Hematopoietic multipotent progenitor cell treated with erythropoietin and hydrocortisone succinate and interleukin-3 and kit ligand, for 8 days (in vitro differentiated cells): ENCODE measurements around the gene SPIRE1.

Experiments
- DNase-seq: peaks from one replicate; pipeline ENCODE4 v3.0.0-alpha.2; 2015

The SPIRE1 gene

DNA sequence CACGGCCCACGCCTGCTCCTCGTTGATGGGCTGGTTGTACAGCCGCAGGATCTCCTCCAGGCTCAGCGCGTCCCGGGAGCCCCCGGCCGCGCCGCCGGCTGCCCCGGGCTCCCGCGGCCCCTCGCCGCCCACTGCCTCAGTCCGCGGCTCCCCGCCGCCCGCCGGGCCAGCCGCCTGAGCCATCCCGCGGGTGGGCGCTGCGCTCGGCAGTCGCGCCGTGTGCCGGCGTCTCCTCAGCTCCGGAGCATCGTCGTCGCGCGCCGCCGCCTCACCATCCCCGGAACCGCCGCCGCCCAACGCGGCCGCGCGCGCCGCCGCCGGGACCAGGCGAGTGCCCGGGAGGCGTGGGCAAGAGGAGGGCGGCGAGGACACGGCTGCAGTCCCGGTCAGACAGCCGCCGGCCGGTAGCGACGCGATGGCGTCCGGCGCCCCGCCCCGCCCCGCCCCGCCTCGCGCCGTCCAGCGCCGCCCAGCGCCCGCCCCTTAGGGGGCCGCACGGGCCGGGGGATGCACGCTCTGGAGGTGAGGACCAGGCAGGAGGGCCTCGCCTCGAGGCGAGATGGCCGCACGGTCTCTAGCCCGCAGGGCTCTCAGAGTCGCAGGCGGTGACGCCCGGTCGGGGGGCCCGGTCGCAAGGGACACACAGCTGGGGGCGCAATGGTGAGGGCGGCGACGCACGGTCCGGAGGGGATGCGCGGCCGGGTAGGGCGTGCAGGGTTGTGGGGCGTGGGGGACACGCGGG, at the start of gene SPIRE1:
TSS of gene SPIRE1 (minus strand) at position 424 of the 742 bp plus-strand sequence. CDS start at position 183, 241 bp downstream.
- DNase-seq: peak; percentile 18

DNA sequence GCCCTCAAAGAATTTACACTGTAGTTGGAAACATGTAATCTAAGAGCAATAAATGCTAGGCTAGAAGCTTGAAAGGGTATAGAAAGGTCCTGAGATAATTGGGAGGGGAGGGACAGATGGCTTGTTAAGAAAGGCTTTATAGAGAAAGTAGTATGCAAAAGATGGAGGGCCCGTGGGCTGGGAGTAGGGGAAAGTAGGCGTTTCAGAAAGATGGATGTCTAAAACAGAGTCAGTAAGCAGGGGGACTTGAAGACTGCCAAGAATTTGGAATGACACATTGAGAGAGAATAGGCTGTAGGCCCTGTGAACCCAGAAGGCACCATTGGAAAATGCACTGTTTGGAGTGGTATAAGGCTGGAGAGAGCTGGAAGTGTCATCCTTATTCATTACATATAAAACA, 45.8 kb upstream of the SPIRE1 start:
- DNase-seq: peak; percentile 43

DNA sequence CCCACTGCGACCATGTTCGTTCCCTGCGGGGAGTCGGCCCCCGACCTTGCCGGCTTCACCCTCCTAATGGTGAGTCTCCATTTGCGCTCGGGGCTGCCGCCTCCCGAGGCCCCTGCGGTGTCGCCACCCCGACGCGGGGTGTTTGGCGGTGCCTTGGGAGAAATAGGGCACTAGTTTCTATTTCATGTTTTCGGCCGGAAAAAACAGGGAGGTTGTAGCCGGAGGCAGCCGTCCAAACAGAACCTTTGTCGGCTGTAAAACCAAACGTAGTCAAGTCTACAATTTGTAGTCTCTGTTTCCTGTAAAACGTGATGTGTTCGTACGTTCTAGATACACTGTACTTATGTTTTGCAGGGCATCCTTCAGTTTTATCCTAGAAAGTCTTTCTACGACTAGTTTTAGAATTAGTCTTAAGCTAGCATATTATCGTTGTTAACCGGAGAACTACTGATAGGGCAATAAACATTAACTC, 45.2 kb upstream of the SPIRE1 start:
- no peak for DNase-seq

DNA sequence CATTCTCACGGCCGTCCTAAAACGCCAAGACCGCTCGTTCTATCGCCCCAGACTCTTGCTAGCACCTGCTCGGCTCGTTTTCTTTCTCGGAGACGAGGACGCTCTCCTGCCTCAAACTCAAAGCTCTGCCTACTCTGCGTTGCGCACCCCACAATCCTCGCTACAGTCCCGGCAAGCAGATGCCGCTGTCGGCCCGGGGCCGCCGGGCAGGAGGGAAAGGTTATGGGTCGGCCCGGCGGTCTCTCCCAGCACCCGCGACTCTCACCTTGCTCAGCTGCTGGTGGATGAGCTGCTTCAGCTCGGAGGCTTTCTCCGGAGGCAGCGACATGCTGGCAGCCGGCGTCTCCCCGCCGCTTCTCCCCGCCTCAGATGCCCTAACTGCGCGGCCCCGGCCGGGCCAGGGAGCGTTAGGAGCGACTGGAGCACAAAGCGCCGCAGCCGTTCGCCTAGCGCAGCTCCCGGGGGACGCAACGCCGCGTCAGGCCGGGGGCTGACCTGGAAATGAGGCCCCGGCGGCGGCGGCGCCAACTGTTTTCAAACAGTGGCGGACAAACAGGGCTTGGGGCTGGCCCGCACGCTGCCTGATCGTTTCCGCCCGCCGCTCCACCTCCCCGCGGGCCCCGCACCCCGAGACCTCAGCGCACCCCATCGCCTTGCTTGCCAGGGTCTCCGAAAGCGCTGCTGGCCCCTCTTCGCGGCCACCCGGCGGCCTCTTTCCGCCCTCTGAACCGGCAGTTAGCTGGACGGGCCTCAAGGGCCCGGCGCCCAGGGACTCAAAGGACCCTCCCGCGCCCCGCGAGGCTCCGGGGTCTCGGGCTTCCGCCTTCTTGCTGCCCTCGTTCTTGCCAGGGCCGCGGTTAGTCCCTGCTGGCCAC, 44.6 kb upstream of the SPIRE1 start, which contains the start of the genes CEP76 and PSMG2:
TSS of gene CEP76 (minus strand) at position 503 of the 875 bp plus-strand sequence. CDS start at position 328, 175 bp downstream.
TSS of gene PSMG2 (plus strand) at position 822 of the 875 bp plus-strand sequence. CDS start 66 bp downstream, outside the sequence.
- DNase-seq: peak; percentile 89

DNA sequence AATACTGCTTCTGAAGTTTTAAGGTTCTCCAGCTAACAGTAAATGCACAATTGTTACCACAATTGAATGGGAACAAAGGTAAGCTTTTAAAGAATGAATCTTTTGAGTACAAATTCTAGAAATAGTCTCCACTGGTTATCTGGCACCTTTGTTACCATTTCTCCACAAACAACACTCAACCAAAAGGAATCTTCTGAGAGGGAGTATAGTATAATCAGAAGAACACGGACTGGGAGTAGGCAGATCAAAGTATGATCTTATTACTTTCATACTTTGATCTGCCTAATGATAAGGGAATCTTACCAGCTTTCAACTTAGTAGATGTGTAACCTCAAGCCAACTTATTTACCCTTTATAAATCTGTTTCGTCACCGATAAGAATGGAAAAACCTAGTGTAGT, 43.3 kb upstream of the SPIRE1 start:
- DNase-seq: no peak

DNA sequence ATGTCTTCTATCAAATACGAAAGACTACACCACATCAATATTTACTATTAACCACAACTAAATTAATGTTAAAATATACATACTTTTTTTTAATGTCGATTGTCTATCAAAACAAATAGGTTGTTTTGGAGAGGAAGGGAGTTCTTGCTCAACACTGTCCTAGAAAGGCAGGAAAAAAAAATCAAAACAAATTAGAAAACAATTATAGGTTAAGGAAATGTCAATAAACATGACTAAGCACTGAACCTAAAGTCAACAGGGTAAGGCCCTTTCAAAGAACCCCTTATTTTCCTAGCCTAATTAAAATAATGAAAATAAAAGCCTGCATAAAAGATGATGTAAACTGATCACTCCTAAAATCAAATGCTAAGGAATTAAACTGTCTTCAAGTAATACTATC, 41.8 kb upstream of the SPIRE1 start:
- DNase-seq: no peak

DNA sequence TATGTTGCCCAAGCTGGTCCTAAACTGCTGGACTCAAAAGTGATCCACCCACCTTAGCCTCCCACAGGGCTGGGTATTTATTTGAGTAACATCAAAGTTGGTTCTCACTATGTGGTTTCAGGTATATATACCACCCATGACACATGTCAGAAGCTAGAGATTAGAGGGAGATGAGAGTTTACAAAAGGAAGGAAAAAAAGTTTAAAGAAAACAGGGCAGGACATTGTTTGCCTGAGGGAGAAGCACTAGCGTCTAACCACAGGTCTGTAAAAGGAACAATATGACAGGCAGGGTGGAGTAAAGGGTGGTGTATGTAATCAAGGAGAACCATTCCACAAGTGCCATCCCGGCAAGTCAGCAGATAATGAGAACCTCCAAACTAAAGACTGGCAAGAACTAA, 36.1 kb upstream of the SPIRE1 start:
- no peak for DNase-seq

DNA sequence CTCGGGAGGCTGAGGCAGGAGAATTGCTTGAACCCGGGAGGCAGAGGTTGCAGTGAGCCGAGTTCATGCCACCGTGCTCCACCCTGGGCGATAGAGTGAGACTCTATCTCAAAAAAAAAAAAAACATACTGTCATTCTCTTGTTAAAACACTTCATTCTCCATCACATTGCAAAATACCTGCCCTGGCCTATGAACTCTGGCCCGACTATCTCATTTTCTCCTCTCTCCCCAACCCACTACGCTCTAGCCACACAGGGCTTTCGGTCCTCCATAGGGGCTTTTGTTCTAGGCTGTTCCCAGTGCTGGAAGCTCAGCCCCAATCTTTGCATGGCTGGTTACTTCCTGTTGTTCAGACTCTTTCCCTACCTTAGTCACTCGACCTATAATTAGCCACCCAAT, 34.3 kb upstream of the SPIRE1 start:
- DNase-seq: no peak

DNA sequence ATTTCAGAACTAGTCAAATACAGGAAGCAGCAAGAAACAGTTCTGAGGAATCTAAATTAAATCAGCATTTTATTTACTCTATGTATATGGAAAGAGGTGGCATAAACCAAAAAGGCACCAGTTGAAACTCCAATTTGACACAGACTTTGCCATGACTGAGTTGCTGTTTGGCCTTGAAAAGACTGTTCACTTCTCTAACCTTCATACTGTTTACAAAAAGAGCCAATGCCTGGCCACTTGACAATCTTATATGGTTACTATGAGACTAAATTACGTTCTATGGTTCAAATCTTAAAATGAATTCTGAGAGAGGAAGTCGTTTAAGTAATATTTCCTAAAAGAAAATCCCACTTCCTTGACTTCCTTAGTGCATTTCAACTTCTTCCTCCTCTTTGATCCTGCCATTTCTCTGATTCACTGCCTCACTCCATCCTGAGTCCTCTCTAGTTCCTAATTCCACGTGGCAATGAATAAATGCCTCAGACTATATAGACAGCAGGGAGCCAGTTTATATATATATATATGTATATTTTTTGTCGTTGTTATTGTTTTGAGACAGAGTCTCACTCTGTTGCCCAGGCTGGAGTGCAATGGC, 31.4 kb upstream of the SPIRE1 start:
- DNase-seq: no peak

DNA sequence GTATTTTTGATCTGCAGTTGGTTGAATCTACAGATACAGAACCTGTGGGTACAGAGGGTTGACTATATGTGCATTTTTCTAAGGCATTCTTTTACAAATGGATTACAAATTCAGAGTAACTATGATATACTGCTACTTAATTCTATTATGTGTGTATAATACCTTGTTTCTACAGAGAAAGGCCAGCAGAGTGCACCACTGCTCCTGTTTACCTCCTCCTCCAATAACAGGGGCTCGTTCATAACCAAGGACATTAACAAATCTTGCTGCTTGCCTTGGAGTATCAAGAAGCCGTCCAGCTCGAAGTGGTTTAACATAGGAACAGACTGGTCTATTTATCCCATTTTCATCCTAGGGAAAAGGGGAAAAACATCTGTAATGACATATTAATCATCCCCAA, 28.2 kb upstream of the SPIRE1 start:
- peak; percentile 37 for DNase-seq

DNA sequence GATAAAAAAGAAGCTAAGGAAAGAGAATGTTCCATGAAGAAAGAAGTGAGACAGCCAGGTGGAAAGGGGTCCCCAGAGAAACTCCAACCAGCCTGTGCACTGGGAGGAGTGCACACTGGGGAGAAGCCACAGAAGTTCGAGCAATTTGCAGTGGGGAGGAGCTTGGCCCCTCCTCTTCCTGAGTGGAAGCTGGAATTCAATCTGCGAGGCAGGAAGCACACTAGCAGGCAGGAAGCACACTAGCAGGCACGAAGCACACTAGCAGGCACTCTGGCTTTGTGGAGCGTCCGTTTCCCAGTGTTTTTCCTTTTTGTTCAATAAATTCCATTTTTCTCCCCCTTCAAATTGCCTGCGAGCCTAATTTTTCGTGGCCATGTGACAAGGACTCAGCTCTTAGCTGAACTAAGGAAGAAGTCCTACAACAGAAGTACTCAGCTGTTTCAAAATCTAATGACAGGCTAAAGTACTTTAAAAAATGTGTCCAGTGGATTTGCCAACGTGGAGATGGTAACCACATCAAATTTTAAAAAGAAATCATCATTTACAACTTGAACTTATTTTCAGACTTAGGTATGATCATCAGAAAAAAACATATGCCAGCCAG, 21.4 kb upstream of the SPIRE1 start:
- DNase-seq: peak; percentile 10

DNA sequence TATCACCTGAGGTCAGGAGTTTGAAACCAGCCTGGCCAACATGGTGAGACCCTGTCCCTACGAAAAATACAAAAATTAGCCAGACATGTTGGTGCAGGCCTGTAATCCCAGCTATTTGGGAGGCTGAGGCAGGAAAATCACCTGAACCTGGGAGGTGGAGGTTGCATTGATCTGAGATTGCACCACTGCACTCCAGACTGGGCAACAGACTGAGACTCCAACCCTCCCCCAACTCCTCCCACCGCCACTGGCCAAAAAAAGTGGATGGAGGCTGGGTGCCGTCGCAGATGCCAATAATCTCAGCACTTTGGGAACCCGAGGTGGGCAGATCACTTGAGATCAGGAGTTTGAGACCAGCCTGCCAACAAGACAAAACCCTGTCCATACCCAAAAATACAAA, 10.1 kb upstream of the SPIRE1 start:
- DNase-seq: no peak

DNA sequence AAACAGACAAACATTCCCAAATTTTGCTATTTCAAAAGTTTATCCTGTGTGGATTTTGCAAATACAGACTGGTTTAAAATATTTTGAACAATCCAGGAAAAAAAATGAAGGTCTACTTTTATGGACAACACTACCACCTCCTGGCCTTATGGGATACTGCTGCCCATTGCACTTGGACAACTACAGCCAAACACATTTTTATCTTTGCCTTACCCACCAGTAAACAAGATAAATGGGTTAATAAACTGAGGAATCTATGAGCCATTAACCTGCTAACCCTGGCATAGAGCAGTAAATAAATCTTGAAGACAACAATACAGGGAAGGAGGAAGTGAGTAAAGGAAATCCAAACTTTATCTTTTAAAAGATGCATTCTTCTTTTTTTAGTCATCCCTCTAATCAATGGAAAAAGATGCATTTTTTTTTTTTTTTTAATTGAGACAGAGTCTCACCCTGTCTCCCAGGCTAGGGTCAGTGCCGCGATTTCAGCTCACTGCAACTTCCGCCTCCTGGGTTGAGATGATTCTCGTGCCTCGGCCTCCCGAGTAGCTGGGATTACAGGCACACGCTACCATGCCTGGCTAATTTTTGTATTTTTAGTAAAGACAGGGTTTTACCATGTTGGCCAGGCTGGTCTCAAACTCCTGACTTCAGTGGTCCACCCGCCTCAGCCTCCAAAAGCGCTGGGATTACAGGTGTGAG, 2.1 kb upstream of the SPIRE1 start:
- DNase-seq: peak; percentile 72

DNA sequence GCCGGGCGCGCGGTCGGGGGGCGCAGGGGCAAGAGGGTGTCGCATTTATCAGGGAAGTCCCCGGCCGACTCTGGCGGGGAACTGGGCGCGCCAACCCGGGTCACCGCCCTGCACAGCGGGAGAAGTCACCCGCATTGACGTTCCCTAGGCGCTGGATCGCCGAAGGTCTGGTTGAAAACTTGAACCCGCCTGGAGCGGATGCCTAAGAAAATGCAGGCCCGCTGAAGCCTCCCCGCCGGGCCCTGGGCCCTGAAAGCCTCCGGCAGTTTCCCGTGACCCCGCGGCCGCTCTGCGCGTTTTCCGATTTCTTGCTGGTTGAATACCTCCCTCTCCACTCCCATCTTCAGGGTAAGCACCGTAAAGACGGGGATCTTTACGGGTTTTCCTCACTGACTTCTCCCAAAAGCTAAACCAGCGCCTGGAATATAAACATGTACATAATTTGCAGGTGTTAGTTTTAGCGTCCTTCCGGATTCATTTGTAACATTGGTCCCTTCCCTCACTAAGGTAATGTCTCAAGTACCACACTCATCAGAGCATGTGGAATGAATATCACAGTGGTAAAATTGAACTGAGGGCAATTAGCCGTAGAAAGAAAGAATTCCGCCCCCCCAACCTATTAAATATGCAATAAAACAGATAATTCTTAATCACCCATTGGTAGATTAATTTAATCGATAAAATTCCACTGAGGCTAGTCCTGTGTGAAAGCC, 675 bp upstream of the SPIRE1 start:
- peak; percentile 22 for DNase-seq

DNA sequence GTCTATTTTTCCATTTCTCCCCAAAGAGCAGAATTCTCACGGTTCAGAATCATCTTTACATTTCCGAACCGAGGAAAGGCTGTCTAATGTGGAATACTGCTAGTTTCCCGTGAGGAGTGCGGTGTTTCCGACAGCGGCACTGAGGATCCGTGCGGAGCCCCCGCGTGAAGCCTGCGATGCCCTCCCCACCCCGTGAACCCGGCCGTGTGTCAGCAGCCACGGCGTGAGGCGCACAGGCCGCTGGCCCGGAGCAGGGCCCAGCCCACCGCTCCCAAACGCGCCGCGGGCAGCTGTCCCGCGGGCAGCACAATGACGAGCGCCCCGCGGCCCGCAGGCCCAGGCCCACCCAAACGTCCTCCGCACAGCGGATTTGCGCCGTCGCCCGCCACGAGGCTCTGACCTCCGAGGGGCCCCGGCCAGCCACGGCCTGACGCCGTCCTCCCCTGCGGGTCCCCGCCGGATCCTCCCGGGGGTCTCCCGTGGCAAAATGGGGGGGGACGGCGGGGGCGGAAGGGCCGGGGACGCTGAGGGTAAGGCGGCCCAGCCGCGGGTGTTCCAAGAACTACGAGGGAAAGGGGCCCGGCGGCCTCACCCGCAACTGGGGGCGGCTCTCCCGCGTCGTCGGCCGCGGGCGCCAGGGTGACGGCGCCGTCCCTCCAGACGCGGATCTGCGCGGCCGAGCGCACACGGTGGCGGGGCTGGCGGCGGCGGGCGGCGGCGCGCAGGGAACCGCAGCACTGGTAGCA, 796 bp downstream of the SPIRE1 start:
- no peak for DNase-seq

DNA sequence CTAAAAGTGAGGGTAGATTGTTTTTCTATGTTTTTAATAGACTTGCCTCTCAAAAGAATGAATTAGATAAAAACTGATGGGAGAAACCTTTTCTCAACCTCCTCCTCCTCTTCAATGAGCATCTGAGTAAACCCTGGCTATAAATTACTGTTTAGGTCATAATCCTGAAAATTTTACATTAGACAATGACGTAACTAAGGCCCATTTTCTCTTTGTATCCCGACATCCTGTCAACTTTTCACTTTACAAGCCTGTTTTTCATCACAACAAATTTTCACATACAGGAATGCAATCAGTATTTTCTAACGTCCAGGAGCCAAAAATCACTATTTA, 1.3 kb downstream of the SPIRE1 start:
- no peak for DNase-seq

DNA sequence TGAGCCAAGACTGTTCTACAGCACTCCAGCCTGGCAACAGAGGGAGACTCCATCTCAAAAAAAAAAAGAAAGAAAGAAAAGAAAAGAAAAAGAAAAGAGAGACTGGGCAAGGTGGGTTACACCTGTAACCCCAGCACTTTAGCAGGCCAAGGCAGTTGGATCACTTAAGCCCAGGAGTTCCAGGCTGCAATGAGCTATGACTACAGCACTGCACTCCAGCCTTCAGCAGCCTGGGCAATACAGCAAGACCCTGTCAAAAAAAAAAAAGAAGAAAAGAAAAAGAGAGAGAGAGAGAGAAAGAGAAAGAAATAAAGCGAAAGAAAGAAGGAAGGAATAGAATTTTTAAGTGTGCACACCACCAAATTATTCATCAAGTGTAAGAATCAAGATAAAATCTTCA, 2.9 kb downstream of the SPIRE1 start:
- DNase-seq: no peak

DNA sequence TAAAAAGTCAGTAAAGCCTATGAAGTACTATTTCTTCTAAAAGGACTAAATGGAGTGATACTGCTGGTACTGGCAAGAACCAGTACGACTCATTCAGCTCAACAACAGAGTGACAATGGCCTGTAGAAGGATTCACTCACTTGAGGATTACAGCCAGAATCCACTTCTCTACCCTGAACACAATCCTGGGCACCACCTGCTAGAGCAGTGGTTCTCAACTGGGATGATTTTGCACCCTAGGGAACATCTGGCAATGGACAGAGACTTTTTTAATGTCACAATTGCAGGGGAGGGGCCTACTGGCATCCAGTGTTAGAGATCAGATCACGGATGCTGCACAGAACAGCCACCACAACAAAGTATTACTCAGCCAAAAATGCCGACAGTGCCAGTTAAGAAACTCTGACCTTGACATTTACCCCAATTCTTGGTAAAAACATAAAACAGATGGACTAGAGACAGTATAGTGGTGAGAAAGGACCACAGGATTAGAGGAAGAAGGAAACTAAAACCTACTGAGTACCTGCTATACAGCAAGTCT, 5.0 kb downstream of the SPIRE1 start:
- DNase-seq: peak; percentile 35

DNA sequence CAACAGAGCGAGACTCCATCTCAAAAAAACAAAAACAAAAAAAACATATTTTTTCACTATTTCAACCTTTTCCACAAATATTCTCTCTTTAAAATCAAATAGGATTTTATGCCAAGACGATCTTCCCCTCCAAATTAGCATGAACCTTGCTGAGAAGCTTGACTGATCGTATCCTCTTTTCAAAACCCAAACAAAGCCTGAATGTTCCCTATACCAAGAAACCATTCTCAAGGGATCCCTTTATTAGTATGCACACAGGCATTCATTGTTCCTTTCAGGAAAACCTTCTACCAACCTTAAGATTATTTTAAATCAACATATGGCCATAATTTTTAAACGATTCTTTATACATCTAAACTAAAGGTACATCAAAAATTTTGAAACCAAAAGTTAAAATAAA, 6.3 kb downstream of the SPIRE1 start:
- no peak for DNase-seq

DNA sequence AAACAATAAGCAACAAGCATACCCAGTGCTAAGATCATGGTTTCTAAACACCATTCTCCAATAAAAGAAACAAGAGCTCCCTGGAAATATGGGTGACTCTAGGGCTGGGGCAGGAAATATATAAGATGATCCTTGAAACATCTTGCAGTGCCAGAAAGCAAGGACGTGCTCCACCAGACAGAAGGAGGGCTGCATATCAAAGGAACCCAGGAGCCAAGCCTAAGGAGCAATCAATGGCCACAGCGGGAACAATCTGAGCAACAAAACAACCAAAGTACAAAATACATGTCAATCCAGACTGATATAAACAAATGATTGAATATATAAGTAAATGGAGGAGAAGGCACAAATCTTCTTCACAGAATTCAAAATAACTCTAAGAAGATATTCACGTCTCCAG, 10.1 kb downstream of the SPIRE1 start:
- no peak for DNase-seq

DNA sequence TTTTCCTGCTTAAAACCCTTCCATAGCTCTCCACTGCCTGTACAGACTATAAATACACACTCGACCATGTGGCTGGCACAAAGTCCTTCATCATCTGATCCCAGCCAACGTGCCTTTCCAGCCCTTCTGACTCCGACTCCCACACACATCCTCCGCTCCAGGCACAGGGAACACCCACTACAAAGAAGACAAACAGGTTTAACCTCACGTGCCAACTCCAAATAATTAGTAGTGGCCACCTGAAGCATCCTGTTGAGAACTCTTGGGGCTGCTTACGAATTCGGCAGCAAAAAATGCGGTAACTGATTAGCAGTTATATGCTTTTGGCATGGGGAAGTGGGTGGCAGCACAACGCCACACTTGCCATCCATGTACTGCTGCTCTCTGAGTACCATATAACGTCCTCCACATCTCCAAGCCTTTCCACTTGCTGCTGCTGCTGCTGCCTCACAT, 12.1 kb downstream of the SPIRE1 start:
- DNase-seq: no peak
